Activated CD8-positive, alpha-beta memory T cell treated with anti-CD3 and anti-CD28 coated beads for 1 hour (primary cell): ENCODE data around the gene NFKBIE.

Experiments used
- DNase-seq, 2 donors: peaks; one replicate each; pipeline ENCODE4 v3.0.0-alpha.2; 2020; ENCODE audit warnings: low read depth in 1 of 2; ENCODE audit errors: extremely low read depth in 1 of 2

Gene NFKBIE

GRCh38 chr6:44272999-44273566 is 7.7 kb upstream of the NFKBIE start:
- no peak for DNase-seq

GRCh38 chr6:44272529-44272928 is 7.2 kb upstream of the NFKBIE start:
- no peak for DNase-seq

GRCh38 chr6:44271914-44272313 is 6.6 kb upstream of the NFKBIE start:
- DNase-seq, result no peak

- DNase-seq, result no peak
Measured at GRCh38 chr6:44271406-44271723, 6.0 kb upstream of the NFKBIE start.

GRCh38 chr6:44270526-44271405 is 5.4 kb upstream of the NFKBIE start:
- DNase-seq, result no peak

GRCh38 chr6:44269921-44270525 is 4.7 kb upstream of the NFKBIE start, which contains the start of gene TMEM151B:
TSS of gene TMEM151B (plus strand) at chr6:44270450. CDS start at chr6:44270743, 293 bp downstream.
- no peak for DNase-seq

GRCh38 chr6:44269178-44269920 is 4.0 kb upstream of the NFKBIE start:
- DNase-seq, result no peak

- DNase-seq, result no peak
Measured at GRCh38 chr6:44268095-44268628, 2.8 kb upstream of the NFKBIE start.

GRCh38 chr6:44267252-44267651 is 1.9 kb upstream of the NFKBIE start:
- no peak for DNase-seq

- no peak for DNase-seq
Measured at GRCh38 chr6:44266347-44266746, 996 bp upstream of the NFKBIE start.

- no peak for DNase-seq
Measured at GRCh38 chr6:44265722-44266233, 427 bp upstream of the NFKBIE start.

GRCh38 chr6:44264154-44265006 is 971 bp downstream of the NFKBIE start:
- no peak for DNase-seq

- no peak for DNase-seq
Measured at GRCh38 chr6:44263354-44264100, 1.8 kb downstream of the NFKBIE start.

GRCh38 chr6:44262467-44263353 is 2.6 kb downstream of the NFKBIE start:
- no peak for DNase-seq

- no peak for DNase-seq
Measured at GRCh38 chr6:44261581-44261980, 3.8 kb downstream of the NFKBIE start.

GRCh38 chr6:44260451-44261297 is 4.7 kb downstream of the NFKBIE start:
- DNase-seq, result no peak

GRCh38 chr6:44260011-44260410 is 5.3 kb downstream of the NFKBIE start:
- no peak for DNase-seq
